ENCODE measurements around the gene LPIN3. TPM values are rescaled to one million over a fixed set of nuclear protein-coding genes. Genes with fewer than 3 reads are reported as not detected.

Gene LPIN3
- polyA plus RNA-seq, 1 of the 3 experiments (the other 2 are of a cell fraction) = 0.21 TPM

DNA sequence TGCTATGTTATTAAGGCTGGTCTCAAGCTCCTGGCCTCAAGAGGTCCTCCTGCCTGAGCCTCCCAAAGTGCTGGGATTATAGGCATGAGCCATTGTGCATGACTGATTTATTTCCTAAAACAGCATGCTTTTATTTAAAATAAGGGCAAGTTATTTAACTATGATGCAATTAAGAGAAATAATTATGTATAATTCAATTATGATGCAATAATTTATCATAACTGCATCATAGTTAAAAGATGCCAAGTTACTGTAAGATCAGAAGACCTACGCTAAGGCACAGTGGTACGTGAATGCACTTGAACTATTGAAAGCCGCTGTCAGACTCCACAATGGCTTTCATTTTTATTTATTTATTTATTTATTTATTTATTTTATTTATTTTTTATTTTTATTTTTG is 50.3 kb downstream of the LPIN3 start:
- no peak overlapping the region for H3K4me3 ChIP-seq (ENCODE audit: low read depth in 2 of 2, low read length in 1 of 2)

More for the DNA sequence above, 50.3 kb downstream of the LPIN3 start:
- POLR2A ChIA-PET = no interaction called here
- no peak overlapping the region for H2AFZ ChIP-seq (ENCODE audit: low read depth)
- TF ChIP-seq, protein P1, sequence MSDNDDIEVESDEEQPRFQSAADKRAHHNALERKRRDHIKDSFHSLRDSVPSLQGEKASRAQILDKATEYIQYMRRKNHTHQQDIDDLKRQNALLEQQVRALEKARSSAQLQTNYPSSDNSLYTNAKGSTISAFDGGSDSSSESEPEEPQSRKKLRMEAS (IDR thresholded peaks at IDR 0.05; ENCODE audit: low read depth) = no peak
- TF ChIP-seq RCOR1 (IDR thresholded peaks at IDR 0.05; ENCODE audit: low read length) = no peak
- TF ChIP-seq REST (IDR thresholded peaks at IDR 0.05; ENCODE audit: low read depth, low read length) = no peak
- TF ChIP-seq RXRA (IDR thresholded peaks at IDR 0.05; ENCODE audit: borderline replicate concordance, low read depth) = no peak
- TF ChIP-seq, protein P2, sequence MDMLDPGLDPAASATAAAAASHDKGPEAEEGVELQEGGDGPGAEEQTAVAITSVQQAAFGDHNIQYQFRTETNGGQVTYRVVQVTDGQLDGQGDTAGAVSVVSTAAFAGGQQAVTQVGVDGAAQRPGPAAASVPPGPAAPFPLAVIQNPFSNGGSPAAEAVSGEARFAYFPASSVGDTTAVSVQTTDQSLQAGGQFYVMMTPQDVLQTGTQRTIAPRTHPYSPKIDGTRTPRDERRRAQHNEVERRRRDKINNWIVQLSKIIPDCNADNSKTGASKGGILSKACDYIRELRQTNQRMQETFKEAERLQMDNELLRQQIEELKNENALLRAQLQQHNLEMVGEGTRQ (IDR thresholded peaks at IDR 0.05; ENCODE audit: borderline replicate concordance, low read depth, low read length) = no peak
- TF ChIP-seq, protein P3, sequence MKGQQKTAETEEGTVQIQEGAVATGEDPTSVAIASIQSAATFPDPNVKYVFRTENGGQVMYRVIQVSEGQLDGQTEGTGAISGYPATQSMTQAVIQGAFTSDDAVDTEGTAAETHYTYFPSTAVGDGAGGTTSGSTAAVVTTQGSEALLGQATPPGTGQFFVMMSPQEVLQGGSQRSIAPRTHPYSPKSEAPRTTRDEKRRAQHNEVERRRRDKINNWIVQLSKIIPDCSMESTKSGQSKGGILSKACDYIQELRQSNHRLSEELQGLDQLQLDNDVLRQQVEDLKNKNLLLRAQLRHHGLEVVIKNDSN (IDR thresholded peaks at IDR 0.05; ENCODE audit: borderline replicate concordance, low read depth) = no peak
- TF ChIP-seq NRF1 (IDR thresholded peaks at IDR 0.05; ENCODE audit: low read depth, low read length) = no peak
- DNase-seq = no peak
- no peaks in the 10 kb centered on the region for H3K36me3 ChIP-seq (replicated peaks in 1 of 2; ENCODE audit: control insufficient read depth in 1 of 2, insufficient read depth in 2 of 2, low read length in 1 of 2)
- H3K4me1 ChIP-seq (ENCODE audit: control insufficient read depth in 1 of 2, insufficient read depth in 2 of 2, low read depth in 1 of 2, low read length in 1 of 2) = peaks cover 0 to 38% of the 10 kb centered on the region in 2 experiments; a peak in 1 of 4 replicates
- no peaks in the 10 kb centered on the region for H4K20me1 ChIP-seq (ENCODE audit: insufficient read depth)
- no peaks in the 10 kb centered on the region for H3F3A ChIP-seq (replicated peaks; ENCODE audit: insufficient read depth)
- no peaks in the 10 kb centered on the region; the same call in 1 of the 2 replicates for H3K27me3 ChIP-seq (ENCODE audit: insufficient read depth)
- no peak overlapping the region for H3K27ac ChIP-seq (ENCODE audit: low read depth in 2 of 2, low read length in 1 of 2)
- CTCF ChIA-PET = interaction anchor here (1.0 kb wide), 1 partner anchor 51 kb away, joined by 4 read pairs; no protein-coding TSS in a partner anchor
- 95% methylated on average over 3 of the region's 3 CpGs for WGBS (ENCODE audit: low lambda C conversion rate)
- no peaks in the 10 kb centered on the region for H3K79me2 ChIP-seq (ENCODE audit: insufficient read depth)
- H3K9me2 ChIP-seq = no peaks in the 10 kb centered on the region
- no peak overlapping the region for H3K4me2 ChIP-seq
- H3K9ac ChIP-seq = no peak overlapping the region
- no peaks in the 10 kb centered on the region for H3K9me3 ChIP-seq
